Stimulated activated CD4-positive, alpha-beta T cell treated with anti-CD3 and anti-CD28 coated beads, TNF-alpha, amount 100 ng/mL, for 1 hour (primary cell): ENCODE measurements around the gene ZNF282.
"Not testable (repeated sequence)": the region's sequence is repeated elsewhere in the genome, so short reads cannot be mapped to it uniquely, and the experiment has no call there.

Experiments used
- DNase-seq, 3 donors: peaks; one replicate each; pipeline ENCODE4 v3.0.0-alpha.2; 2020; ENCODE audit warnings: low read depth in 3 of 3, low spot score in 1 of 3

The ZNF282 gene

DNA sequence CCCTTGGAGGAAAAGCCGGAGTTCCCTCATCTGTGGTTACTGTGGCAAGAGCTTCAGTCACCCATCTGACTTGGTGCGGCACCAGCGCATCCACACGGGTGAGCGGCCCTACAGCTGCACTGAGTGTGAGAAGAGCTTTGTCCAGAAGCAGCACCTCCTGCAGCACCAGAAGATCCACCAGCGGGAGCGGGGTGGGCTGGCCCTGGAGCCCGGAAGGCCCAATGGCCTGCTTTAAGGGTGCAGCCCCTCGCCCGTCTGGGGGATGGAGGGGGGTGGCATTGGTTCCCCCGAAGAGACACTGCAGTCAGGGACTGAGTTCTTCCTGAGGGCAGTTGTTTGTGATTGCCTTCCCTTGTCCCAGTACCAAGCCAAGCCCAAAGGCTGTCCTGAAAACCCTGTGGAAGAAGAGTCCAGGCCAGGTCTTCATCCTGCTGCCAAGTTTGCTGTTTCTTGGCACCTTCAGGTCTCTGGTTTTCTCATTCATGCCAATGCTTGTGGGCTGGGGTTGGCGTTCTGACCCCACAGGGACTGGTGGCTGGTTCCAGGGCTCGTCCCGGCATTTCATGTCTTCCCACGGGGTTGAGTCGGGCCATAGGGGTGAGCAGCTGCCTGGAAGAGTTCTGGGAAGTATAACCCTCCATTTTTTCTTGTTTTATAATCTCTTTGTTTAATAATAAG, 59.0 kb downstream of the ZNF282 start:
- no peak for DNase-seq

DNA sequence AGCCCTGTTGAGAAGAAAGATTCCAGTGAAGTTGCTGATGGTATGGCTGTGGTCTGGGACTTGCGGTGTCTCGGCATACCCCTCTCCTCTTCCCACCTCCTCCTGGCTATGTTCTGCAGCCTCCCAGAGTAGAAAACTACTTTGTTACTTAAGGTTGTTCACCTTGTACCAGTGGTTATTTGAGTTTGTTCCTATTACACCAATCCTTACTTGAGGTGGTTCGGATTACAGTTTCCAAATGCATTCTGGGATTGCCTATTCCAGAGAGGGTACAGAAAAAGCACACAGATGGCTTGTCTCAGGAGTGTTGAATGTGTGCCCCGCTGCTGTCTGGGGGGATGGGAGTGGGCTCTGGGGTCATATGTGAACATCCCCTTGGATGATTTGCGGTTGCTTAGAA, 59.8 kb downstream of the ZNF282 start:
- DNase-seq: no peak

DNA sequence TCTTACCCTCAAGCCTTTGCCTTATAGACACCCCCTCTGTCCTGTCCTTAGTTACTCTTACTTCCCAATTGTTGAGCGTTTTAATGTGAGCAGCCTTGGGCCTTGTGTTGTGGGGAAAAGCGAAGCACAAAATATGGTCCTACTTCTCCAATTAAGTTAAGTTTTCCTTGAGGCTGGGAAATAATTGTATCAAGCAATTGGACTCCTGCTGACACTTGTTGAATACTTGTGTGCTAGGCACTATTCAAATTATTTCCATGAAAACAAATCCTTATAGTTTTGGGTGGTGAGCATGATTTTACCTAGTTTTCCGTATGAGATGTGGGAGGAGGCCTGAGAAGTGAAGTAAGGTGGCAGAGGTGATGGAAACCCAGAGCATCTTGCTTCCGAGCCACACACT, 61.2 kb downstream of the ZNF282 start:
- DNase-seq: no peak

DNA sequence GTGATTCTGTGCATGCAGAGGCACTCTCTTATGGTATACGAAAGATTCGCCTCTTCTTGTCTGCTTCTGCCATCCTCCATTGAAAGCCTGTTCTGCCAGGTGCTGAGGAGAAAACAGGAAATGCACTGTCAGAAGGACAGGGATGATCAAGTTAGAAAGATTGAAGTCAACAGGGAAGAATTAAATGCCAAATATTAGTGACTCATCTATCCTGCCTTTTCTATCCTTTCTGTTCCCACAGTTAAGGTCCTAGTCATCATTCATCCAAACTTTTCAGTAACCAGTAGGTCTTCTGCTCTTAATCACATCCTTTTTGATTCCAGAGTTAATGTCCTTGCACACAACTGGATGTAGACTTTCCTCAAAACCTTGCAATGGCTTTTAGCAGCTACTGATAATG, 61.8 kb downstream of the ZNF282 start:
- no peak for DNase-seq

DNA sequence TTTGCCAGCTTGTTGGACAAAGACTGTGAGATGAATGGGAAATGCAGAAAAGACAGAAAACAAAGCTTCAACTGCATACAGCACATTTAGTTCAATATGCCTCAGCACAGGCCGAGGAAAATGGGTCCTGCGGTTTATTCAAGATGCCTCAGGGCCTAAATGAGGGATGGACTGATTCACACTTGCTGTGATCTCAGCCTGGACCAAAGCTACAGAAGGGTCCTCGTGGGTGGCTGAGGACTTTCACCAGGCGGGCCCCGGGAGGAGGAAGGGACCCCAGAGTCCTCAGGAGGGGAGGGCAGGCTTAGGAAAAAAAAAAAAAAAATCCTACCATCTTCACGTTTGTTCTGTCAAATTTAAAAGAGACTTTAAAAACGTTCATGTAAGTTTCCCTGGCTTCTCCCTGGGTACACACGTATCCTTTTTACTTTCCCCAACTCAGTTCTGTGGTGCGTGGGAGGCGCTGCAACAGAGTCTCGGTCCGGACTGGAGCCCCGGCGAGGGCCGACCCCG, 66.0 kb downstream of the ZNF282 start:
- no peak for DNase-seq

DNA sequence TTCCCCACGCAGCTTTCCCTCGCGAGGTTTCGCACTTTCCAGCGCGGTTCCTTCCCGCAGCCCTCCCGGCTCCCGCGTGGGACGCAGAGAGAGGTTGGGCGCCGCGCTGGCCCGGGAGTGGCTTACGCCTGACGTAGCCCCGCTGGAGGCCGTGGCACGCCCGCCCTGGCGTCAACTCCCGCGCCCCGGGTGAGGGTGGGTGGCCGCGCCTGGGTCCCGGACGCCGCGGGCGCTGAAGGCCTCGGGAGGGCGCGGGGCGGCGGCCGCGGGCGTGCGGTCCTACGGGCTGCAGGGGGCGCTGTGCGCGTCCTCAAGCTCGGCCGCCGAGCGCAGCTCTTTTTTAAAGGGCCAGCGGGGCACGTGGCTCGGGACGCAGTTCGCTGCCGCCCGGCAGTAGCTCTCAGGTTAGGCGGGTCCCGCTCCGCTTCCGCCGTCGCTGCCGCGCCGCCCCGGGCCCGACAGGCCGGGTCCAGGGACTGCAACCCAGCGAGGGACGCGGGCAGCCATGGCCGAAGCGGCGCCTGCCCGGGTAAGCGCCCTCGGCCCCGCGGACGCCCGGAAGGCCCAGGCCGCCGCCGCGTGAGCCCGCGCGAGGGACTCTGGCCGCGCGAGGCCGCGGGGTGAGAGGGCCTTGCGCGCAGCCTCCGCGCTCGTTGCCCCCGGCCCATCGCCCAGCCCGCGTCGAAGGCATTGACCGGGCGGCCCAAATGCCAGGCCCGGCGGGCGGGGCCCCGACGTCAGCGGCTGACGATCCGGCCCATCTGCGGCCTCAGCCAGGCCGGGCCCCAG, 66.7 kb downstream of the ZNF282 start, which contains the start of gene ZNF783:
ZNF783 (plus strand) TSS at position 368 of the 789 bp plus-strand sequence; CDS start at position 506, 138 bp downstream.
- peak; percentile 66 to 77 (median 75) for DNase-seq

DNA sequence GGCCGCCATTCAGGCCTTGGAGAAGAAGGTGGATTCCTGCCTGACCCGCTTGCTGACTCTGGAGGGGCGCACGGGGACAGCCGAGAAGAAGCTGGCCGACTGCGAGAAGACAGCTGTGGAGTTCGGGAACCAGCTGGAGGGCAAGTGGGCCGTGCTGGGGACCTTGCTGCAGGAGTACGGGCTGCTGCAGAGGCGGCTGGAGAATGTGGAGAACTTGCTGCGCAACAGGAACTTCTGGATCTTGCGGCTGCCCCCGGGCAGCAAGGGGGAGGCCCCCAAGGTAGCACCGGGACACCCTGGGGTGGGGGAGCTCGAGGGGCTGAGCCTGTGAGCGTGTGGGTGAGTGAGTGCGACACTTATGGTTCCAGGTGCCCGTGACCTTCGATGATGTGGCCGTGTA, 71.1 kb downstream of the ZNF282 start:
- DNase-seq: no peak

DNA sequence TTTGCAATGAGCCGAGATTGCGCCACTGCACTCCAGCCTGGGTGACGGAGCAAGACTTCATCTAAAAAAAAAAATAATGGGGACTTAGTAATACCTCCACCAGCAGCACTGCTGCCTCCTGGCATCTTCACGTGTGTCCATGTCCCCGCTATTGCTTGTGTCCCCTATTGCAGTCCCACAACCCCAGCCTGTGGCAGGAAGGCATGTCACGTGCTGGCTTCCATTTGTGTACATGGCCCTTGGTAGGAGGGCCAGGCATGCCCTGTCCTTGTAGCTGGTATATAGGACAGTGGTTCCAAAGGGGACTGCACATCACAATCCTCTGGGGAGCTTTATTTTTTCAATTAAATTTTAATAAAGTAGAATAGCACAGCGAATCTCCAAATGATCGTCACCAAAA, 72.4 kb downstream of the ZNF282 start:
- DNase-seq: no peak

DNA sequence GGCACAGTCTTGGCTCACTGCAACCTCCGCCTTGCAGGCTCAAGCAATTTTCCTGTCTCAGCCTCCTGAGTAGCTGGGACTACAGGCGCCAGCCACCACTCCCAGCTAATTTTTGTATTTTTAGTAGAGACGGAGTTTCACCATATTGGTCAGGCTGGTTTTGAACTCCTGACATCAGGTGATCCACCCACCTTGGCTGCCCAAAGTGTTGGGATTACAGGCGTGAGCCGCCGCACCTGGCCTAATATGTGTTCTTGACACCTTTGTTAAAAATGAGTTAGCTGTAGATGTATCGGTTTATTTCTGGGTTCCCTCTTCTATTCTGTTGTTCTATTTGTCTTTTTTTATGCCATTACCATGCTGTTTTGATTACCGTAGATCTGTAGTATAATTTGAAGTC, 79.1 kb downstream of the ZNF282 start:
- not testable (repeated sequence) for DNase-seq
